Thymus (tissue), 11 donors: ENCODE measurements around the gene TYMS. TPM values are rescaled to one million over a fixed set of nuclear protein-coding genes. Genes with fewer than 3 reads are reported as not detected.

Experiments
- DNase-seq, 9 donors: peaks; one replicate each; pipeline ENCODE4 v3.0.0-alpha.2; 2013; ENCODE audit warnings: low spot score in 9 of 9, low read depth in 6 of 9, missing footprints in 1 of 9
- H3K27ac ChIP-seq, 2 donors: one replicate each; pipeline ENCODE4 v1.5.1; 2013; ENCODE audit warnings: control low read depth in 1 of 2, low read depth in 1 of 2, low read length in 1 of 2, mild to moderate bottlenecking in 1 of 2, moderate library complexity in 1 of 2
- H3K27me3 ChIP-seq, 2 donors: one replicate each; pipeline ENCODE4 v1.5.1; 2013; ENCODE audit warnings: low read length in 1 of 2; ENCODE audit not compliant: control insufficient read depth in 2 of 2, insufficient read depth in 1 of 2
- H3K36me3 ChIP-seq, 2 donors: one replicate each; pipeline ENCODE4 v1.5.1; 2013; ENCODE audit warnings: low read length in 1 of 2, mild to moderate bottlenecking in 1 of 2, moderate library complexity in 1 of 2; ENCODE audit not compliant: control insufficient read depth in 2 of 2, insufficient read depth in 2 of 2
- H3K4me1 ChIP-seq, 2 donors: one replicate each; pipeline ENCODE4 v1.5.1; 2013; ENCODE audit warnings: low read length in 2 of 2; ENCODE audit not compliant: control insufficient read depth in 2 of 2, insufficient read depth in 2 of 2
- H3K4me3 ChIP-seq, 2 donors: one replicate each; pipeline ENCODE4 v1.5.1; 2013; ENCODE audit warnings: low read length in 2 of 2, control low read depth in 1 of 2, mild to moderate bottlenecking in 1 of 2
- H3K9me3 ChIP-seq, 2 donors: one replicate each; pipeline ENCODE4 v1.5.1; 2013; ENCODE audit warnings: low read length in 1 of 2, mild to moderate bottlenecking in 1 of 2; ENCODE audit not compliant: control insufficient read depth in 2 of 2, insufficient read depth in 1 of 2
- WGBS: extraction: QIAGEN DNeasy Blood & Tissue Kit; methylation state at CpG from one replicate; pipeline ENCODE4 v1.1.7; 2013; 5-methylcytosine and 5-hydroxymethylcytosine counted together
- polyA plus RNA-seq: library from polyadenylated mRNA; stranded (reverse); fragments of 200-250 nt; gene quantifications from one replicate; pipeline ENCODE4 v1.2.3, GENCODE V29; 2013
- total RNA-seq: library from RNA; stranded (reverse); fragments of 120-200 nt; gene quantifications from one replicate; pipeline ENCODE4 v1.2.4, GENCODE V29; 2013
- donor health status: healthy.

The TYMS gene
- total and polyA plus RNA-seq, 2 donors: 17.8 to 55.7 TPM

GRCh38 chr18:706405-706804, 49.0 kb downstream of the TYMS start:
- Histone ChIP-seq H3K27me3 (no peaks in the 10 kb centered on the region), H3K4me1 (peaks cover 5 to 10% of the 10 kb centered on the region in 2 donors), H3K36me3 (peaks cover 25 to 40% of the 10 kb centered on the region in 2 donors), H3K4me3 (no peak overlapping the region), H3K27ac (no peak overlapping the region), H3K9me3 (no peaks in the 10 kb centered on the region)
- no peak for DNase-seq
- 98% methylated on average over 8 of the region's 8 CpGs for WGBS

- peaks cover 1 to 6% of the 10 kb centered on the region in 2 donors for H3K9me3 ChIP-seq
- H3K4me1 ChIP-seq: peaks cover 5 to 14% of the 10 kb centered on the region in 2 donors
- H3K27me3 ChIP-seq: peaks cover 0 to 3% of the 10 kb centered on the region in 2 donors
- over 99% methylated on average over 10 of the region's 10 CpGs for WGBS
- no peak overlapping the region for H3K27ac ChIP-seq
- no peak overlapping the region for H3K4me3 ChIP-seq
- peaks cover 25 to 36% of the 10 kb centered on the region in 2 donors for H3K36me3 ChIP-seq
- DNase-seq: no peak
These were observed 50.6 kb downstream of the TYMS start for GRCh38 chr18:708096-708495.

DNA sequence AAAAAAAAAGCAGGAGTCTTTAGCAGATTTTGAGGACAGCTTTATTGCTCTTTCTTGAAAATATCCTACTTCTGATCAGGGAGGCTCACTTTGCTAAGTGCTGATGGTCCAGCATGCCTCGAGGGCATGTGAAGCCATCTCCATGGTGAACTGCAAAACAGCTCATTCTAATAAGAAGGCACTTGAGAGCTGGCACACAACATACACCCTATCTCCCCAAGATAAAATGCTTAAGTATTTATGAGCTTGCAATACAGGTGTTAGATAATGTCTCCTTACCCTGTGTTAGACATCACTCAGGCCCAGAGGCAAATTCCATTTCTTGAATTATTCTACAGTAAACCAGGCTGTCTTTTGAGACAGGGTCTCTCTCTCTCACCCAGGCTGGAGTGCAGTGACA, 52.3 kb downstream of the TYMS start:
- 98% methylated on average over 1 of the region's 1 CpG for WGBS
- H3K27me3 ChIP-seq: peaks cover 0 to 3% of the 10 kb centered on the region in 2 donors
- DNase-seq: no peak

GRCh38 chr18:710418-711300, 53.2 kb downstream of the TYMS start:
- Histone ChIP-seq H3K27me3 (peaks cover 0 to 3% of the 10 kb centered on the region in 2 donors), H3K27ac (no peak overlapping the region), H3K4me3 (peak overlapping the region in 1 of 2 donors; percentile 69), H3K4me1 (peaks cover 5 to 14% of the 10 kb centered on the region in 2 donors), H3K9me3 (peaks cover 1 to 7% of the 10 kb centered on the region in 2 donors), H3K36me3 (peaks cover 11 to 19% of the 10 kb centered on the region in 2 donors)
- no peak for DNase-seq
- WGBS: 93% methylated on average over 3 of the region's 3 CpGs

More for the DNA sequence above, 52.3 kb downstream of the TYMS start:
- H3K9me3 ChIP-seq: peaks cover 1 to 7% of the 10 kb centered on the region in 2 donors
- H3K4me1 ChIP-seq: peaks cover 5 to 14% of the 10 kb centered on the region in 2 donors
- H3K36me3 ChIP-seq: peaks cover 19 to 25% of the 10 kb centered on the region in 2 donors
- no peak overlapping the region for H3K4me3 ChIP-seq
- no peak overlapping the region for H3K27ac ChIP-seq

GRCh38 chr18:711310-711656, 53.8 kb downstream of the TYMS start:
- peaks cover 1 to 7% of the 10 kb centered on the region in 2 donors for H3K9me3 ChIP-seq
- H3K4me1 ChIP-seq: peaks cover 5 to 14% of the 10 kb centered on the region in 2 donors
- WGBS: 8% methylated on average over 8 of the region's 8 CpGs
- DNase-seq: no peak
- H3K27me3 ChIP-seq: peaks cover 0 to 3% of the 10 kb centered on the region in 2 donors
- peak overlapping the region; percentile 61 to 75 for H3K27ac ChIP-seq
- H3K4me3 ChIP-seq: peak overlapping the region; percentile 56 to 69
- H3K36me3 ChIP-seq: peaks cover 8 to 15% of the 10 kb centered on the region in 2 donors

- DNase-seq: peak; percentile 62 to 91 (median 76)
- Histone ChIP-seq H3K27ac (peak overlapping the region; percentile 61 to 75), H3K27me3 (peaks cover 0 to 3% of the 10 kb centered on the region in 2 donors), H3K4me3 (peak overlapping the region; percentile 56 to 69), H3K4me1 (peaks cover 5 to 14% of the 10 kb centered on the region in 2 donors), H3K9me3 (peaks cover 1 to 7% of the 10 kb centered on the region in 2 donors), H3K36me3 (peaks cover 8 to 13% of the 10 kb centered on the region in 2 donors)
- under 1% methylated on average over 42 of the region's 42 CpGs for WGBS
These were observed 54.4 kb downstream of the TYMS start for GRCh38 chr18:711657-712400.

DNA sequence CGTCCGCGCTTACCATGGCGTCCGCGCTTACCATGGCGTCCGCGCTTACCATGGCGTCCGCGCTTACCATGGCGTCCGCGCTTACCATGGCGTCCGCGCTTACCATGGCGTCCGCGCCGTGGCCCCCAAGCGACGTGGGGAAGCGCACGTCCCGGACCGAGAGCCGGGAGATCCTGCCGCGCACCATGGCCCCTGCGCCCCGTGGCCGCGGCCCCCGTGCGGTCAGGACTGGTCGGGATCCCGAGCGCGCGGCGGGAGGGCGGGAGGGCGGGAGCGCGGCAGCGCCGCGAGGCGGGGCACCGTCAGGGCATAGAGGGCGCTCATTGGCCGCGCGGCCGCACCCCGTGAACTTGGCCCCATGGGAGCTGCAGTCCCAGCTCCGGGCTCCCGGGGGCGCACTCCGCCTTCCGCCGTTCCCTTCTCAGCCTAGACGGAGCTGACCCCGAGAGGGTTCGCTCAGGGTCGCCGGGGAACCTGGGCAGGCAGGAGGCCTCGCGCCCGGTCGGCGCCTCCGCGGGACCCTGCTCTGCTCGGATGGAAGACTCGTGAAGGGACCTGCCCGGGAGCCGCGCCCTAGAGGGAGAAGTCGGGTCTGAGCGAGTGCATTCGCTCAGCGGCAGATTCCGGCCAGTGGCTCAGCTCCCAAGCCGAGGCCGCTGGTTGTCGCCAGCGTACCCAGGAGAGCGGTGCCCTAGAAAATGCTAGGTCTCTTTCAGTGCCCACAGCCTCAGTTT, 55.1 kb downstream of the TYMS start, which contains the start of gene ENOSF1:
TSS of gene ENOSF1 (minus strand) at position 230 of the 734 bp plus-strand sequence. CDS start at position 187, 43 bp downstream.
- Histone ChIP-seq H3K4me3 (peak within 1 kb of the TSS; percentile 56 to 69), H3K36me3 (peaks cover 8 to 13% of the 10 kb centered on the region in 2 donors), H3K9me3 (peaks cover 1 to 7% of the 10 kb centered on the region in 2 donors), H3K27ac (peak within 1 kb of the TSS; percentile 75 to 79), H3K4me1 (peaks cover 5 to 14% of the 10 kb centered on the region in 2 donors), H3K27me3 (peaks cover 0 to 3% of the 10 kb centered on the region in 2 donors)
- 11% methylated on average over 90 of the region's 91 CpGs for WGBS
- DNase-seq: peak; percentile 34 to 87 (median 63)

- peaks cover 5 to 11% of the 10 kb centered on the region in 2 donors for H3K36me3 ChIP-seq
- 89% methylated on average over 23 of the region's 23 CpGs for WGBS
- DNase-seq: no peak
These were observed 55.7 kb downstream of the TYMS start for GRCh38 chr18:713135-713490.

More at GRCh38 chr18:713135-713490, 55.7 kb downstream of the TYMS start:
- H3K4me1 ChIP-seq: peaks cover 5 to 14% of the 10 kb centered on the region in 2 donors
- H3K9me3 ChIP-seq: peaks cover 1 to 7% of the 10 kb centered on the region in 2 donors
- H3K4me3 ChIP-seq: peak overlapping the region; percentile 37 to 56
- peaks cover 0 to 3% of the 10 kb centered on the region in 2 donors for H3K27me3 ChIP-seq
- peak overlapping the region in 1 of 2 donors; percentile 60 for H3K27ac ChIP-seq
